ENCODE data around the gene NTRK2.

GRCh38 chr9:84940294-84940693, 270.8 kb downstream of the NTRK2 start:
- TF ChIP-seq CTCF (IDR thresholded peaks at IDR 0.05), result no peak
- TF ChIP-seq POLR2AphosphoS5 (IDR thresholded peaks at IDR 0.05), result no peak
- TF ChIP-seq POLR2A (IDR thresholded peaks at IDR 0.05), result no peak

All from gastroesophageal sphincter (tissue), 3 donors.